HG03571 (cell line): ENCODE results near the gene SLC29A4.
"Not testable (repeated sequence)": the region's sequence is repeated elsewhere in the genome, so short reads cannot be mapped to it uniquely, and the experiment has no call there.

Source experiments
- ATAC-seq: cut with Tn5 transposase; IDR thresholded peaks from one replicate; pipeline ENCODE4 v1.9.1; 2021; ENCODE audit not compliant: unreplicated experiment

Gene SLC29A4

DNA sequence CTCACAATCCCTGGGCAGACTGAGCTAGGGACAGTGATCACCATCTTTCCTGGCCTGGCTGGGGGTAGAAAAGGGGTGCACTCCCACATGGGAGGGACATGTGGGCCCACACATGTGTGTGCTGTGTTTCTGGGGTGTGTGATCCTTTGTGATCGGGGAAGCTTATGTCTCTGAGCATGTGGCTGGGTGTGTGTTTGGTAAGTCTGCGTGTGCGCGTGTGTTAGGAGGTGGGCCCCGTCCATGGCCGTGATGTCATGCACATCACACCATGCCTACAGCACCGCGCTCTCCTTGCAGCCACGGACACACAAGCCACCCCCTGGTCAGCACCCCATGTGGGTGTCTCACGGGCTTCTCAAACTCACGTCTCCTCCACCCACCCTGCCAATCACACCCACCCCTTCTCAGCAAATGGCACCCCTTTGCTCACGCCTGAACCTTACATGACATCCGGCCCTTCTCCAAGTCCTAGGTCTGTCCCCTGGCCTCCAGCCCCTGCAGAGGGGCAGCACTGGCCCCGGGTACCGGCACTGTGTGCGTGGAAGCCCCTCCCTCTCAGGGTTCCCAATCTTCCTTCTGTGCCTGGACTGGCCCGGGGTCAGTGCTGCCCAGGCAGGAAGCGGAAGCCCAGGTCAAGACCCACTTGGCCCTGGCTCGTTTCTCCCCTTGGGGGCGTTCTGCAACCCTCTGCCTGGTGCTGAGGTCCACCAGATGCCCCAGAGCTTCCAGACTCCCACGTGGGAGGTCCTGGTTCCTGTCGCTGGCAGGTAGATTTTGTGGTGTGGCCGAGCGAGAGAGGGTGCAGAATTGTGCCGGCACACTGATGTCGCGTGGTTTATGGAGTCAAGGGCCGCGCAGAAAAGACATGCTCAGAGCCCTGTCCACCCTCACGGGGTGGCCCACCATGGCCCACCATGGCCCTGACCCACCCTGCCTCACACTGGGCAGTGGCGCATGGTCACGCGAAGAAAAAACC is 12.6 kb downstream of the SLC29A4 start:
- no peak for ATAC-seq

- no peak for ATAC-seq
Observed at GRCh38 chr7:5296015-5296610, 13.4 kb downstream of the SLC29A4 start.

GRCh38 chr7:5296611-5297226 is 14.0 kb downstream of the SLC29A4 start:
- no peak for ATAC-seq

GRCh38 chr7:5300366-5300765 is 17.6 kb downstream of the SLC29A4 start:
- no peak for ATAC-seq

DNA sequence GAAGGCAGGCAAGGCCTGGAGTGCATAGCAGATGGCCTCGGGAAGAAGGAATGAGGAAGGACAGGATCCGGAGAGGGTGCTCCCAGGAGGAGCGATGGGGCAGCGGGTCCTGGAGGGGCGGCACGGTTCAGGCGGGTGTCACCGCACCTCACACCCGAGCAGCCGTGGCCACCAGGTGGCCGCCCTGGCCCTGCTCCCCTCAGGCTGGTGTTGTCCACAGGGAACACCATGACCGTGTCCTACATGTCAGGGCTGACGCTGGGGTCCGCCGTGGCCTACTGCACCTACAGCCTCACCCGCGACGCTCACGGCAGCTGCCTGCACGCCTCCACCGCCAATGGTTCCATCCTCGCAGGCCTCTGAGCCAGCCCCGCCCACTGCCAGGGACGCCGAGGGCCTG is 19.8 kb downstream of the SLC29A4 start:
- no peak for ATAC-seq

GRCh38 chr7:5303061-5303460 is 20.3 kb downstream of the SLC29A4 start:
- no peak for ATAC-seq

GRCh38 chr7:5303591-5304505 is 21.1 kb downstream of the SLC29A4 start:
- ATAC-seq: no peak

- ATAC-seq: not testable (repeated sequence)
Observed at GRCh38 chr7:5305050-5305449, 22.3 kb downstream of the SLC29A4 start.

- not testable (repeated sequence) for ATAC-seq
Observed at GRCh38 chr7:5307221-5308142, 24.7 kb downstream of the SLC29A4 start.

GRCh38 chr7:5309146-5309545 is 26.4 kb downstream of the SLC29A4 start:
- ATAC-seq: no peak

DNA sequence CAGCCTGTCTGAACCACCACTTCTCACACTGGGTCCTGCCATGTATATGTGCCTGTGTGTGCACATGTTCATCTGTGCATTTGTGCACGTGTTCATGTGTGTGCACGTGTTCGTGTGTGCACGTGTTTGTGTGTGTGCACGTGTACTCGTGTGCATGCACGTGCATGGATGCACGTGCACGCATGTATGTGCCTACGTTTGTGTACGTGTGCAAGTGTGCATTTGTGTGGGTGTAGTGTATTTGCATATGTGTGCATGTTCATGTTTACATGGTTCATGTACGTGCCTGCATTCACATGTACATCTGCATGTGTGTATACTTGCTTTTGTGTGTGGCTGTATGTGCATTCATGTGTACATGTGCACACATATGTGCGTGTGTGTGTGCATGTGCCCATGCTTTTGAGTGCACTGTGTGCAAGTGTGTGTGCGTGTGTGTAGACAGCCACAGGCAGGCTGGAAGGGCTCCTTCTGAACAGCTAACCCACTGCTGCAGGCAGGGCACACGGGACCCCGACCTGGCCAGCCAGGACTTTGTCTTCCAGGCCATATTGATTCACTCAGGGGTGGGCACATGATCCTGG is 28.2 kb downstream of the SLC29A4 start:
- no peak for ATAC-seq

DNA sequence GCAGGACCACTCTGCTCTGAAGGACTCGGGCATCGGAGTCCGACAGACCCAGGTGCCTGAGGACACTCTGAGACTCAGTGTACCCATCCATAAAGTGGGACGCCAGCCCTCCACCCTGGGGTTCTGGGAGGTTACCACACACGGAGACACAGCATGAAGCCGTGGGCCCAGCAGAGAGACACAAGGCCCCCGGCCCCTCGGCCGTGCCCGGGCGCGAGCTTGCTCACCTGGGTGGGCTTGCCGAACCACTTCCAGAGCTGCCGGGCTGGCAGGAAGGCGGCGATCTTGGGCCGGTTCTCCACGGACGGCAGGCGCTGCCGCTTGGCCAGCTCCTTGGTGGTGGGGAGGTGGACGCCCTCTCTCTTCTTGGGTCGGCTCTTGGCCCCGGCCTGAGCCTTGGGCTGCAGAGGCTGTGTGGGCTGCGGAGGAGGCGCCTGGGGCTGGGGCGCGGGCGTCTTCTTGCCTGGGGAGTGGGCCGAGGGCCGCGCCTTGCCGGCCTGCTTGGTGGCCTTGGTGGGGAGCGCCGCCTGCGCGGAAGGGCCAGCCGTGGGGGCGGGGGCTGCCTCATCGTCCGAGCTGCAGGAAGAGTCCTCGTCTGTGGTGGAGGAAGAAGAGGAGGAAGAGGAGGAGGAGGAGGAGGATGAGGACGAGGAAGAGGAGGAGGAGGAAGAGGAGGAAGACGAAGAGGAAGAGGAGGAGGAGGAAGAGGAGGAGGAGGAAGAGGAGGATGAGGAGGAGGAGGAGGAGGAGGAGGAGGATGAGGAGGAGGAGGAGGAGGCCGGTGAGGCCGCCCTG is 29.7 kb downstream of the SLC29A4 start:
- not testable (repeated sequence) for ATAC-seq

- ATAC-seq: not testable (repeated sequence)
Observed at GRCh38 chr7:5313076-5313885, 30.5 kb downstream of the SLC29A4 start.

GRCh38 chr7:5314864-5315263 is 32.1 kb downstream of the SLC29A4 start:
- no peak for ATAC-seq

GRCh38 chr7:5315761-5316160 is 33.0 kb downstream of the SLC29A4 start:
- ATAC-seq: no peak

DNA sequence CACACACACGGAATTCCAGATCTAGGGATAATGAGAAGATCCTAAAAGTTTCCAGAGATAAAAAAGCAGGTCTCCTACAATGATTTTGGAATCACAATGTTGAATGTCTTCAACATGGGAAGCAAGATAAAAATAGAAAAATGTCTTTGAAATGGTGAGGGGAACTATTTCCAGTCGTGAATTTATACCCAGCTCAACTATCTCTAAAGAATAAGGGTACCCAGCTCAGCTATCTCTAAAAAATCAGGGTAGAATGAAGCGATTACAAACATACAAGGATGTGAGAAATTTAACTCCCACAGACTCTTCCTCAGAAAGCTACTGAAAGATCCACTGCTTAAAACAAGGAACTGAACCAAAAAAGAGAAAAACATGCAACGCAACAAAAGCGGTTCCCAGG is 35.9 kb downstream of the SLC29A4 start:
- not testable (repeated sequence) for ATAC-seq

DNA sequence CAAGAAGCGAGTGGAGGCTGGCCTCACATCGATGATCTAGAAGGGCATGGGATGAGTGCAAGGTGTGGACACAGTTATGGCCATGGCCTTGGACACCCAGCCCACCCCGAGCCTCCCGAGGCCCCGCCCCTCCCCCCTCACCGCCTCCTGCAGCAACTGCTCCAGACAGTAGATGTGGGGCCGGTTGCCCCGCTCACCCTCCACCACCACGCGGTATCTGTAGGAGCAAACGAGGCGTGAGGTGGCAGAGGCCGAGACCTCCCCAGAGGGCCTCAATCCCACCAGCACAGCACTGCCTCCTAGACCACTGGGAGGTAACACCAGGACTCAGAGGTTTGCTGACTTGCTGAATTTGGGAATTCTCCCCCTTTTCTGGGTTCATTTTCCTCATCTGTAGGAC is 37.6 kb downstream of the SLC29A4 start:
- ATAC-seq: no peak
